Fibroblast of lung (primary cell): ENCODE data around the gene TMEM106C.

ENCODE experiments used
- CTCF ChIP-seq, 2 donors: IDR thresholded peaks in 1 of 2; conservative IDR thresholded peaks in 1 of 2; 1 replicate in 1 of 2; 2 replicates in 1 of 2; pipeline ENCODE4 v1.5.1; 2011 to 2012; ENCODE audit warnings: low read length in 2 of 2, control low read depth in 1 of 2, inconsistent platforms in 1 of 2, low read depth in 1 of 2, mild to moderate bottlenecking in 1 of 2
- EZH2 ChIP-seq: IDR thresholded peaks from 2 replicates; pipeline ENCODE4 v1.5.1; 2012; ENCODE audit warnings: low read length, control low read depth, mild to moderate bottlenecking; ENCODE audit errors: missing control alignments

GRCh38 chr12:47943623-47944340 lies 19.6 kb upstream of the TMEM106C start:
- TF ChIP-seq EZH2 (no peak), CTCF (conservative IDR thresholded peaks at IDR 0.05 in 1 of 2, IDR thresholded peaks at IDR 0.05 in 1 of 2; ENCODE audit: low read depth in 1 of 2, low read length in 2 of 2) (no peak)
